HG03135 (cell line): ENCODE measurements around the gene UBAP2L.
"Not testable (repeated sequence)": the region's sequence is repeated elsewhere in the genome, so short reads cannot be mapped to it uniquely, and the experiment has no call there.

Experiments used
- ATAC-seq: cut with Tn5 transposase; IDR thresholded peaks from one replicate; pipeline ENCODE4 v1.9.1; 2021; ENCODE audit warnings: mild to moderate bottlenecking, moderate library complexity; ENCODE audit not compliant: unreplicated experiment

The UBAP2L gene

DNA sequence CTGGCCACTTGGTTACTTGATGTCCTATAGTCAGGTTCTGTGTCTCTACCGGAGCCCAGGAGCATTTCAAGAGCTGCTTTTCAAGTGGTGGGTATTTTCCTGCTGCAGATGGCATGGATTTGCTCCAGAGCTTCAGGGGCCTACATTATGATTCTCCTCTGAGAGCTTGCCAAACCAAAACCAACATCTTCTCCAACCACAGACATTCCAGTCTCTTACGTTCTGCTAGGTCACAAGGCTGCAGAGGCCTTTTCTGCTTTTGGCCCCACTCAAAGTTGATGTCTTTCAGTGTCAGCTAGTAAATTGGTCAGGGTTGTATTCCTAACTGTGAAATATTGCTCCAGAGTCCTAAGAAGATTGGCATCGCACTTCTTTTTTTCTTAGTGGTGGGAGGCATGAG is 85.4 kb downstream of the UBAP2L start:
- no peak for ATAC-seq

DNA sequence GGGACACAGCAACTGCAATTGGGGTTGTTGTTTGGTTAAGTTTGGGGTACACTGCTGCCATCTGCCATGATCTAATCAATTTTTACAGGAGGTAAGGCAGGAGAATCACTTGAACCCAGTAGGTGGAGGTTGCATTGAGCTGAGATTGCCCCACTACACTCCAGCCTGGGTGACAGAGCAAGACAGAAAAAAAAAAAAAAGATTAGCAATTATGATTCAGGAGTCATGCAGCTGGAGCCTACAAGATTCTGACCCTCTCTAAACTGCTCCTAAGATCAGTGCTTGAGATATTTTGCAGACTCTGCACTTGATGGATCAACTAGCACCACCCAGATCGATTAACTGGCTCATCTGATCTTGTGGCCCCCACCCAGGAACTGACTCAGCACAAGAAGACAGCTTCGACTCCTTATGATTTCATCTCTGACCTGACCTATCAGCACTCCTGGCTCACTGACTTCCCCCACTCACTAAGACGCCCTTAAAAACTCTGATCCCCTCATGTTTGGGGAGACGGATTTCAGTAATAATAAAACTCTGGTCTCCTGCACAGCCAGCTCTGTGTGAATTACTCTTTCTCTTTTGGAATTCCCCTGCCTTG is 87.0 kb downstream of the UBAP2L start:
- not testable (repeated sequence) for ATAC-seq

DNA sequence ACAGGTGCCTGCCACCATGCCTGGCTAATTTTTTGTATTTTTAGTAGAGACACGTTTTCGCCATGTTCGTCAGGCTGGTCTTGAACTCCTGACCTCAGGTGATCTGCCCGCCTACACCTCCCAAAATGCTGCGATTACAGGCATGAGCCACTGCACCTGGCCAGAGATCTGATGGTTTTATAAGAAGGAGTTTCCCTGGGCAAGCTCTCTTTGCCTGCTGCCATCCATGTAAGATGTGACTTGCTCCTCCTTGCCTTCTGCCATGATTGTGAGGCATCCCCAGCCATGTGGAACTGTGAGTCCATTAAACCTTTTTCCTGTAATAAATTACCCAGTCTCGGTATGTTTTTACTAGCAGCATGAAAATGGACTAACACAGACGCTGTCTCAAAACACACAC is 88.4 kb downstream of the UBAP2L start:
- ATAC-seq: not testable (repeated sequence)

DNA sequence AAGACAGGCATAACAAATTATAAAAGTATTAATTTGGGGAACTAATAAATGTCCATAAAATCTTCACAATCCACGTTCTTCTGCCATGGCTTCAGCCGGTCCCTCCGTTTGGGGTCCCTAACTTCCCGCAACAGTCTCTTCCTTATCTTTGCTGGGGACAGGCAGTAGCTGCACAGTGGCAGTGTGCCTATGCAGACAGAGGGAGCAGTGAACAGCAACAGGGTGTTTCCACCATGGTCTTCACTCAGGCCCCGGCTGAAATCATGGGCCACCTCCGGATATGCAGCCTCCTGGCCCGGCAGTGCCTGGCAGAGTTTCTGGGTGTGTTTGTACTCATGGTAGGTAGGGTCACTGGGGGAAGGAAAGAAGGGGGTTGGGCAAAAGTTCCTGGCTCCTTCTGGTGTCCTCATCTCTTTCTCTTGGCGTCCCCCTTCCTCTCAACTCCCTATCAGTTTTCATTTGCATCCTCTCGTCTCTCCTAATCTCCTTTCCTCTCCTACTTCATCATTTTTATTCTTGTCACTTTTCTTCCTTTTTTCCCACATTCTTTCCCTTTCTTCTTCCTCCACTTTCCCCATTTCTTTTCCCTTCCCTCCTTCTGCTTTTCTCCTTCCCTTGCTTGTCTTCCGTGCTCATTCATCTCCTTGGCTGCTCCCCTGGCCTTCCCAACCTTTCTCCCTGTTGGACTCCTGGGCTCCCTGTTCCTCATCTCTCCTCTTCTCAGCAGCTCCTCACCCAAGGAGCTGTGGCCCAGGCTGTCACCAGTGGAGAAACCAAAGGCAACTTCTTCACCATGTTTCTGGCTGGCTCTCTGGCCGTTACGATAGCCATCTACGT is 91.7 kb downstream of the UBAP2L start:
- not testable (repeated sequence) for ATAC-seq

DNA sequence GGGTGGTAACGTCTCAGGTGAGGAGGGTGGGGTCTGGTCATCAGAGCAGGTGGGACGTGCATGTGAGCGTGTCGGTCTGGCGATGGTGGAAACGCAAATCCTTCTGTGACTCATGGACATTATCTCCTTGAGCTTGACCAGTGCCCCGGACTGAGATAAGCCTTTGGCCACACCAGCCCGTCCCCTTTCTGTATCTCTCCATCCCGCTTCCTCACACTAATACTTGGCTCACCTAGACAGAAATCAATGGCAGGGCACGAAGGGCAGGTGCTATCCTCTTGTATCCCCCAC is 92.3 kb downstream of the UBAP2L start:
- no peak for ATAC-seq

DNA sequence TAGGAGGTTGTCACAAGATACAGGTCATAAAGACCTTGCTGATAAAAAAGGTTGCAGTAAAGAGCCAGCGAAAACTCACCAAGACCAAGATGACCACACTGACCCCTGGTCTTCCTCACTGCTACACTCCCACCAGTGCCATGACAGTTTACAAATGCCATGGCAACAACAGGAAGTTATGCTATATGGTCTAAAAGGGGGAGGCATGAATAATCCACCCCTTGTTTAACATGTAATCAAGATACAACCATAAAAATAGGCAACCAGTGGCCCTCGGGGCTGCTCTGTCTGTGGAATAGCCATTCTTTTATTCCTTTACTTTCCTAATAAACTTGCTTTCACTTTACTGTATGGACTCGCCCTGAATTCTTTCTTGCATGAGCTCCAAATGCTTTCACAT is 93.5 kb downstream of the UBAP2L start:
- not testable (repeated sequence) for ATAC-seq

DNA sequence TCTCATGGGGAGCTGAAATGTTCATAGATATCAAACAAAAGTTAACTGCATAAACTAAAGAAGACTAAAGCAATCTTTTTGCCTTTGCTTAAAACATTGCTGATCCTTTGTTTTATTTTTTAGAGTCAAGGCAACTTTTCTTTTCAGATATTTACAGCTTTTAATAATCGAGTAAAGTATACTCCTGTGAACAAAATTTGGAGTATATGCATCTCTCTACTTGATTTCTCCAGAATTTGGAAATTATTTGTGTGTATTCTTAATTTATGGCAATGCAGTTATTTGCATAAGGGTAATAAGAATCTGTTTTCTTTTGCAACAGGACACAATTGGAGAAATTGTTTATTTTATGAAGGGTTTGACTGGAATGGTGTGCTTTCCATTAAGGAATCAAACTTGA is 95.9 kb downstream of the UBAP2L start:
- no peak for ATAC-seq

DNA sequence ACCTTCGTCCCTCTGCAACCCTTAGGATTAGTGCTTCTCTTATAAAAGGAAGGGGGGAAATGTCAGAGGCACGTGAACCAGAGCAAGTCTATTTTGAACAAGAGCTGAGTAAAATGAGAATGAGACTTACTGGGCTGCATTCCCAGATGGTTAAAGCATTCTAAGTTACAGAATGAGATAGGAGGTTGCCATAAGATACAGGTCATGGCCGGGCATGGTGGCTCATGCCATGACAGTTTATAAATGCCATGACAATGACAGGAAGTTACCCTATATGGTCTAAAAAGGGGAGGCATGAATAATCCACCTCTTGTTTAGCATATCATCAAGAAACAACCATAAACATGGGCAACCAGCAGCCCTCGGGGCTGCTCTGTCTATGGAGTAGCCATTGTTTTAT is 97.6 kb downstream of the UBAP2L start:
- ATAC-seq: no peak
